ENCODE measurements around the gene PLXNC1.

- TF ChIP-seq CTCF (IDR thresholded peaks at IDR 0.05) (no peak), POLR2A (IDR thresholded peaks at IDR 0.05) (no peak)
Observed at GRCh38 chr12:94245631-94246383, 97.4 kb downstream of the PLXNC1 start.
